K562 (cell line): ENCODE data around the gene BCL11A.

Experiments
- POLR2AphosphoS5 ChIP-seq: IDR thresholded peaks from 2 replicates; pipeline ENCODE4 v1.6.1; 2011; ENCODE audit warnings: mild to moderate bottlenecking, low read depth, low read length, moderate library complexity; ENCODE audit not compliant: control insufficient read depth, insufficient read depth
- TF ChIP-seq, protein P1 (sequence below), 3 experiments: IDR thresholded peaks in 2 of 3; conservative IDR thresholded peaks in 1 of 3; 2 replicates each; pipeline ENCODE4 v1.5.1; 2011 to 2012; ENCODE audit warnings: low read length in 3 of 3, mild to moderate bottlenecking in 3 of 3, control low read depth in 2 of 3, improper control_type of control experiment in 1 of 3, inconsistent platforms in 1 of 3, low read depth in 1 of 3, mixed read lengths in 1 of 3, moderate library complexity in 1 of 3; ENCODE audit not compliant: insufficient read depth in 2 of 3
- TF ChIP-seq, protein P2 (sequence below), 2 experiments: fragments of 450-650 bp; formaldehyde crosslinking in 1 of 2; IDR thresholded peaks; 2 replicates each; pipeline versions ENCODE4 v1.4.0 to v1.6.1; 2014 to 2020; ENCODE audit warnings: mild to moderate bottlenecking in 2 of 2, borderline replicate concordance in 1 of 2, low read depth in 1 of 2

DNA sequence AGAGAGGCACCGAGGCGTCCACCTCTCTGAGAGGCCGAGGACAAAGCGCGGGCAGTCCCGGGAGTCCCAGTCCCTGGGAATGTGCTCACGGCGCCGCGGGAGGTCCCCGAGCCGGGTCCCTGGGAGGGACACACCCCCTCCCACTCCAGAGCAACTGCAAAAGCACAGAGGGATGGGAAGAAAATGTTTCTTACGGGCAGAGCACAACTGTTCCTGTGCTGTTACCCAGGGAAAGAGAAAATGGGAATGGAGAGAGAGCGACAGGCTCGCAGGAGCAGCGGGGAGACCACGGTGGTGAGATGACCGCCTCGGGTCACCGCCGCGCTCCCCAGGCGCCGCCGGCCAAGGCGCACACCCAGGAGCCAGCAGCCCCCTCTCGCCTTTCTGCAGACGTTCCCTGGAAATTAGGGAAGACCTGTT is 1.2 kb upstream of the BCL11A start:
- TF ChIP-seq, protein P1, sequence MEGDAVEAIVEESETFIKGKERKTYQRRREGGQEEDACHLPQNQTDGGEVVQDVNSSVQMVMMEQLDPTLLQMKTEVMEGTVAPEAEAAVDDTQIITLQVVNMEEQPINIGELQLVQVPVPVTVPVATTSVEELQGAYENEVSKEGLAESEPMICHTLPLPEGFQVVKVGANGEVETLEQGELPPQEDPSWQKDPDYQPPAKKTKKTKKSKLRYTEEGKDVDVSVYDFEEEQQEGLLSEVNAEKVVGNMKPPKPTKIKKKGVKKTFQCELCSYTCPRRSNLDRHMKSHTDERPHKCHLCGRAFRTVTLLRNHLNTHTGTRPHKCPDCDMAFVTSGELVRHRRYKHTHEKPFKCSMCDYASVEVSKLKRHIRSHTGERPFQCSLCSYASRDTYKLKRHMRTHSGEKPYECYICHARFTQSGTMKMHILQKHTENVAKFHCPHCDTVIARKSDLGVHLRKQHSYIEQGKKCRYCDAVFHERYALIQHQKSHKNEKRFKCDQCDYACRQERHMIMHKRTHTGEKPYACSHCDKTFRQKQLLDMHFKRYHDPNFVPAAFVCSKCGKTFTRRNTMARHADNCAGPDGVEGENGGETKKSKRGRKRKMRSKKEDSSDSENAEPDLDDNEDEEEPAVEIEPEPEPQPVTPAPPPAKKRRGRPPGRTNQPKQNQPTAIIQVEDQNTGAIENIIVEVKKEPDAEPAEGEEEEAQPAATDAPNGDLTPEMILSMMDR (IDR thresholded peaks at IDR 0.05 in 2 of 3, conservative IDR thresholded peaks at IDR 0.05 in 1 of 3; ENCODE audit: insufficient read depth in 2 of 3, low read depth in 1 of 3, low read length in 3 of 3): no peak
- TF ChIP-seq, protein P2, sequence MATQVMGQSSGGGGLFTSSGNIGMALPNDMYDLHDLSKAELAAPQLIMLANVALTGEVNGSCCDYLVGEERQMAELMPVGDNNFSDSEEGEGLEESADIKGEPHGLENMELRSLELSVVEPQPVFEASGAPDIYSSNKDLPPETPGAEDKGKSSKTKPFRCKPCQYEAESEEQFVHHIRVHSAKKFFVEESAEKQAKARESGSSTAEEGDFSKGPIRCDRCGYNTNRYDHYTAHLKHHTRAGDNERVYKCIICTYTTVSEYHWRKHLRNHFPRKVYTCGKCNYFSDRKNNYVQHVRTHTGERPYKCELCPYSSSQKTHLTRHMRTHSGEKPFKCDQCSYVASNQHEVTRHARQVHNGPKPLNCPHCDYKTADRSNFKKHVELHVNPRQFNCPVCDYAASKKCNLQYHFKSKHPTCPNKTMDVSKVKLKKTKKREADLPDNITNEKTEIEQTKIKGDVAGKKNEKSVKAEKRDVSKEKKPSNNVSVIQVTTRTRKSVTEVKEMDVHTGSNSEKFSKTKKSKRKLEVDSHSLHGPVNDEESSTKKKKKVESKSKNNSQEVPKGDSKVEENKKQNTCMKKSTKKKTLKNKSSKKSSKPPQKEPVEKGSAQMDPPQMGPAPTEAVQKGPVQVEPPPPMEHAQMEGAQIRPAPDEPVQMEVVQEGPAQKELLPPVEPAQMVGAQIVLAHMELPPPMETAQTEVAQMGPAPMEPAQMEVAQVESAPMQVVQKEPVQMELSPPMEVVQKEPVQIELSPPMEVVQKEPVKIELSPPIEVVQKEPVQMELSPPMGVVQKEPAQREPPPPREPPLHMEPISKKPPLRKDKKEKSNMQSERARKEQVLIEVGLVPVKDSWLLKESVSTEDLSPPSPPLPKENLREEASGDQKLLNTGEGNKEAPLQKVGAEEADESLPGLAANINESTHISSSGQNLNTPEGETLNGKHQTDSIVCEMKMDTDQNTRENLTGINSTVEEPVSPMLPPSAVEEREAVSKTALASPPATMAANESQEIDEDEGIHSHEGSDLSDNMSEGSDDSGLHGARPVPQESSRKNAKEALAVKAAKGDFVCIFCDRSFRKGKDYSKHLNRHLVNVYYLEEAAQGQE (IDR thresholded peaks at IDR 0.05; ENCODE audit: borderline replicate concordance): no peak
- TF ChIP-seq, protein P2 (CRISPR knock-in tag; IDR thresholded peaks at IDR 0.05; ENCODE audit: low read depth): no peak
- no peak for TF ChIP-seq POLR2AphosphoS5
